GM12865 (cell line): ENCODE measurements around the gene HABP4.

ENCODE experiments used
- DNase-seq: peaks from one replicate; pipeline ENCODE4 v3.0.0; 2010; ENCODE audit warnings: low read depth
- H3K4me3 ChIP-seq: 2 replicates; pipeline ENCODE4 v1.5.1; 2011; ENCODE audit warnings: mild to moderate bottlenecking, low read depth, low read length, control low read depth
- TF ChIP-seq, protein P1 (sequence below): IDR thresholded peaks from 2 replicates; pipeline ENCODE4 v1.5.1; 2011; ENCODE audit warnings: low read length, control low read depth, low read depth, inconsistent platforms; ENCODE audit not compliant: insufficient read depth; ENCODE audit errors: missing control alignments

The HABP4 gene

DNA sequence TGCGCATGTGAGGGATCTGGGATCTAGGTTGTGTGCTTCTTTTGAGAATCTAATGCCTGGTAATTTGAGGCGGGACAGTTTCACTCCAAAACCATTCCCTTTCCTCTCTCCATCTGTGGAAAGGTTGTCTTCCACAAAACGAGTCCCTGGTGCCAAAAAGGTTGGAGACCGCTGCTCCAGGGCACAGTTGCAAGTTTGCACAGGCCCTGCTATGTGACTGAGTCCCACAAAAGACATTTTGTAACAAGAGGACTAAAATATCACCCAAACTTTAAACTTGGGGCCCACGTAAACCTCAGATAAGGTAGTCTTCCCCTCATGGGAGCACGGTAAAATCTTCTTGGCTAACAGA, 26.0 kb upstream of the HABP4 start:
- no peak for DNase-seq
- TF ChIP-seq, protein P1, sequence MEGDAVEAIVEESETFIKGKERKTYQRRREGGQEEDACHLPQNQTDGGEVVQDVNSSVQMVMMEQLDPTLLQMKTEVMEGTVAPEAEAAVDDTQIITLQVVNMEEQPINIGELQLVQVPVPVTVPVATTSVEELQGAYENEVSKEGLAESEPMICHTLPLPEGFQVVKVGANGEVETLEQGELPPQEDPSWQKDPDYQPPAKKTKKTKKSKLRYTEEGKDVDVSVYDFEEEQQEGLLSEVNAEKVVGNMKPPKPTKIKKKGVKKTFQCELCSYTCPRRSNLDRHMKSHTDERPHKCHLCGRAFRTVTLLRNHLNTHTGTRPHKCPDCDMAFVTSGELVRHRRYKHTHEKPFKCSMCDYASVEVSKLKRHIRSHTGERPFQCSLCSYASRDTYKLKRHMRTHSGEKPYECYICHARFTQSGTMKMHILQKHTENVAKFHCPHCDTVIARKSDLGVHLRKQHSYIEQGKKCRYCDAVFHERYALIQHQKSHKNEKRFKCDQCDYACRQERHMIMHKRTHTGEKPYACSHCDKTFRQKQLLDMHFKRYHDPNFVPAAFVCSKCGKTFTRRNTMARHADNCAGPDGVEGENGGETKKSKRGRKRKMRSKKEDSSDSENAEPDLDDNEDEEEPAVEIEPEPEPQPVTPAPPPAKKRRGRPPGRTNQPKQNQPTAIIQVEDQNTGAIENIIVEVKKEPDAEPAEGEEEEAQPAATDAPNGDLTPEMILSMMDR: no peak
- H3K4me3 ChIP-seq: no peak overlapping the region

DNA sequence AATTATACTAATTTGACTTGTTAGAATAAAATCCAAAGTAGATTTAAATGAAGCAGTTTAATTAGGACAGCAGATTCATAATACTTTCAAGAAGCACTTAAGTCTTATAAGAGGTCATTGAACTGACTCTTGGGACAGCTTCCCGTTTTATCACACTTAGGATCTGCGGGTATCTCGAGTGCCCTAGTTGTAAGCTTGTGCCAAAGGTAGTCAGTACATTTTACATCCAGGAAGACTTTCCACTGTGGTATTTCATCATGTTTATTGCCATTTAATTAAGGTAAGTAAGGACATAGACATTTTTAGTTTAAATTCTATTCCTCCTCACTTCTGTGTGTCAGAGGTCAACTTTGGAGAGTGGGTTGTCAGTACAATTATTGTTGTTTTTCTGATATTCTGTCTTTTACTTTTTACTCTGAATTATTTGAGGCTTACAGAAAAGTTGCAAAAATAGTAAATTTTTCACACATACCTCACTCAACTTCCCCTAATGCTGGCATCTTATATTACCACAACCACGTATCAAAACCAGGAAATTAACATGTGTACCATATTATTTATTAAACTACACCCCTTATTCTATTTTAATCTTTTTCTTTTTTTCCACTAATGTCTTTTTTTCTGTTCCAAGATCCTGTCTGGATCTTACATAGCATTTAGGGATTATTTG, 24.3 kb upstream of the HABP4 start:
- H3K4me3 ChIP-seq: no peak overlapping the region
- no peak for DNase-seq
- TF ChIP-seq, protein P1: no peak

DNA sequence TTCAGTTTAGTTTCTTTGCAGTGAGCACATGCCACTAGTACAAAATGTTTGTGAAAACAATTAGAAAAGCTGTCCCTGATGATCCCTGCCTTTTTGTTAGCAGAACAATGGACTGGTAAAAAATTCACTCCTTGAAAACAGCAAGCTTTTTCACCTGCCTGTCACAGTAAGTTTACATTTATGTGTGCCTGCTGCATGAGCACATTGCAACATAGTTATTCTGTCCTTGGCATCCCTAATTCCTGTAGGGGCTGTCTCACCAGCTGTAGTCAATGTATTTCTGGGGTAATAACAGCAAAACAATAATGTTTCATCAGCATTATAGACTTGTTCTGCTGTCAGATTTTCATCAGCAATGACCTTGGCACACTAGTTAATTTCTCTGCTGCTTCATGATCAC, 20.2 kb upstream of the HABP4 start:
- DNase-seq: no peak
- H3K4me3 ChIP-seq: no peak overlapping the region
- TF ChIP-seq, protein P1: no peak

GRCh38 chr9:96430377-96430776, 19.6 kb upstream of the HABP4 start:
- DNase-seq: no peak
- TF ChIP-seq, protein P1: no peak
- H3K4me3 ChIP-seq: no peak overlapping the region

DNA sequence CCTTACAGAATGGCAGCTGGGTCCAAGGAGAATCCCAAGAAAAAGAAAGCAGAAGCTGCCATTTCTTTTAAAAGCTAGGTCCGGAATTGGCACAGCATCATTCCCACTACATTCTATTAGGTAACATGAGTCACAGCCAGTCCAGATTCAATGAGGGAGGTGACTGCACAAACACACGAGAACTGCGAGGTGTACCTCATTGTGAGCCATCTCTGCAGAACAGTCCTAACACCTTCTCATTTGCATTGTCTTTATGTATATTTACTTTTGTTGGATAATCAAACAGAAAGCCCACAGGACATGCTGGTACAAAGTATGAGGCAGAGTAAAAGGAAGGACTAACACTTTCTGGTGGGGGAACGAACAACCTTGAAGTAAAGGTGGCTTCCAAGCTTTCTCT, 14.6 kb upstream of the HABP4 start:
- H3K4me3 ChIP-seq: no peak overlapping the region
- TF ChIP-seq, protein P1: no peak
- no peak for DNase-seq

DNA sequence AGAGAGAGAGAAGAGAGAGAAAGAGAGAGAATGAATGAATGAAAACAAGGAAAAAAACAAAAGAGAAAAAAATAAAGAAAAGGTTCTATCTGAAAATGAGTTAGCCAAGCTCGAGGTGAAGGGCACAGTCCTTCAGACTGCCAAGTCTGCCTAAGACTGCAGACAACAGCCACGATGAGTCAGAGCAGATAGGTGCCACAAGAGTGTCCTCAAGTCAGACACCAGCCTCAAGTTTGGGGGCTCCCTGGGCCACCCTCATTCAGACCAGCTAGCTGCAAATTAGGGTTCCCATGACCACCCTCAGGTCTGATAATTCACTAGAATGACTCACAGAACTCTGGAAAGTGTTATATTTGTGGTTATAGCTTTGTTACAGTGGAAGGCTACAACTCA, 13.9 kb upstream of the HABP4 start:
- TF ChIP-seq, protein P1: no peak
- no peak overlapping the region for H3K4me3 ChIP-seq
- DNase-seq: no peak

GRCh38 chr9:96436456-96437126, 13.4 kb upstream of the HABP4 start:
- no peak for DNase-seq
- no peak overlapping the region for H3K4me3 ChIP-seq
- TF ChIP-seq, protein P1: no peak
